Stimulated activated CD4-positive, alpha-beta T cell treated with anti-CD3 and anti-CD28 coated beads, Interleukin-15, amount 100 ng/mL, for 1 hour (primary cell): ENCODE results near the gene CCDC102B.
"Not testable (repeated sequence)": the region's sequence is repeated elsewhere in the genome, so short reads cannot be mapped to it uniquely, and the experiment has no call there.

ENCODE experiments used
- DNase-seq, 2 donors: peaks; one replicate each; pipeline ENCODE4 v3.0.0-alpha.2; 2020; ENCODE audit warnings: low read depth in 1 of 2, low spot score in 1 of 2

Gene CCDC102B

DNA sequence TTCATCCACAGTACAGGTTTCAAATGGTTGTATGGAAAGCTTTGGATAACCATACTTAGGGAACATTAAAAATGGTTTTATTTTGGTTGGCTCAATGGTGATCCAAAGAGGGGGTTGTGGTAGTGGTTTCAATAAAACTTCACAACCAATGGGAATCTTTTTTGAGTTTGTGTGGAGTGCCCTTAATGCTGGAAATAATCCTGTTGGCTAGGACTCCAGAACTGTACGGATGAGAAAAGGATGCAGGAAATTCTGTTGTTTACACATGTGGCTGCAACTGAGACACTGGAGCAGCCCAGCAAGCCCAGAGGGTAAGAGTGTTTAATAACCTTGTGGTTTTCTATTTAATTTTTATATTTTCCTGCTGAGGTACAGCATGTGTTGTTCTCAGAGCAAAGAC lies at the start of gene CCDC102B:
TSS of gene CCDC102B (plus strand) at position 210 of the 400 bp plus-strand sequence. CDS start 38,684 bp downstream, outside the sequence.
- DNase-seq = no peak

- DNase-seq = no peak
These were observed 40.8 kb upstream of the CCDC102B start for GRCh38 chr18:68757126-68757525.

- DNase-seq = no peak
These were observed 38.6 kb upstream of the CCDC102B start for GRCh38 chr18:68759308-68759707.

GRCh38 chr18:68763083-68763482 lies 34.8 kb upstream of the CCDC102B start:
- DNase-seq = no peak

- DNase-seq = no peak
These were observed 33.9 kb upstream of the CCDC102B start for GRCh38 chr18:68764016-68764415.

DNA sequence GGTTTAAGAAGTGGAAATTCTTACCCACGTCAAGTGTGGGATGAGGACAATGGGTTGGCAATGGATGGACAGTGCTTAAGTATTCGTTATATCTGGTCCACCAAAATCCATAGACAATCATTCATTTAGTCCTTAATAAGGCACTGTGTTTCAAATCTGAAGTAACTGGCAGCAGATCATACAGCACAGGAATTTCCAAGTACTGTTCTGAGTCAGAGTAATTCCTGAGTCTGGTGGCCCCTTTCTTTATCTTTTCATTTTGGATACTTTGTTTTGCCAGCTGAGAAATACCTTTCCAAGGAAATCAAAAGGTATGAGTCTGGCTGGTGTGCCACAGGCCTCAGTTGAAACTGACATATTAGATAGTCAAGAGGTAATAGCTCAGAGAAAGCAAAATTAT lies 31.4 kb upstream of the CCDC102B start:
- no peak for DNase-seq

DNA sequence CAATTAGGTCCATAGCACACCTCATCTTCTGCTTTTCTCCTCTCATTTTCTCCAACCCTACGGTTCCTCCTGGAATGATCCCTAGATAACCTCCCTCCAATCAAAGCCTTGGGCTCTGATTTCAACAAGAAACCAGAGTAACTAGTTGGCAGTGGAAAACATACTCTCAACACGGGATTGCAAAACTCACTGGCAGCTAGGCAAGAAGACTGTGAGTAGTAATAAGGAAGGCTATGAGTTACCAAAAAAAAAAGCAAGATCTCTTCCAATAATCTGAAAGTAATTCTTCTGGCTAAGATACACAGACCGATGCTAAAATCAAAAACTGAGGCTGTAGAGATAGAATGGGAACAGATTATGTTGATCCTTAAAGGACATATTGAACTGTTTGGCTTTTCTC lies 28.4 kb upstream of the CCDC102B start:
- no peak for DNase-seq

DNA sequence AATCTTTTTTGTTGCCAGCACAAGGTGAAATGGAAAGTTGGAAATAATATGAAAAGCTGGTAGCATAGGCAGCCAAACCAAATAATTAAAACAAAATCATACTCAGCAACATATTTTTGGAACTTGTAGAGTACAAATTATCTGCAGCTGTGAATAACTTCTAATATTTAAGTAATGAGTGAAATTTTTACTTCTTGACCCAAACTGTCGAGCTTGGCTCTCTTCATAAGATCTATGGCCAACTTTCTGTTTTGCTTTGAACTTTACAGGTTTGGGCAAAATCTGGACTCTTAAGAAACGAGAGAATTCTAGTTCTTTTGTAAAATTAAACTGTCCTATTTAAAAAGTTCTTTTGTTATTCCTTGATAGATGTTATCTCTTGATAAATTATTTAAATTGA lies 25.6 kb upstream of the CCDC102B start:
- no peak for DNase-seq

GRCh38 chr18:68778280-68778886 lies 19.5 kb upstream of the CCDC102B start:
- no peak for DNase-seq

DNA sequence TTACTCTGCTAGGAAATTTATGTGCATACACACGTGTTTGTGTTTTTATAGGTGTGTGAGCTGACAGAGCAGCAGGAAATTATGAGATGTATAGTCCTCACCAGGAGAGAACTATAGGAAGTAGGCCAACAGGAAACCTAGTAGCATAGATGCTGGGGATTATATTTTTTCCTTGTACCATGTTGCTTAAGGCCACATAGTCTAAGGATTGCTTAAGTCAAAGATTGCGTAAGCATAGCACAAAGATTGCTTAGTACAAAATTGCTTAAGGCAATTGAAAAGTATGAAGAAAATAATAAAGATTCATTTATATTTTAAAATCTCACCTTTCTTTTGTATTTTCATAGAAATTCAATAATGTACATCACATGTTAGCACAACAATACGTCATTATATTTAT lies 18.7 kb upstream of the CCDC102B start:
- DNase-seq = no peak

DNA sequence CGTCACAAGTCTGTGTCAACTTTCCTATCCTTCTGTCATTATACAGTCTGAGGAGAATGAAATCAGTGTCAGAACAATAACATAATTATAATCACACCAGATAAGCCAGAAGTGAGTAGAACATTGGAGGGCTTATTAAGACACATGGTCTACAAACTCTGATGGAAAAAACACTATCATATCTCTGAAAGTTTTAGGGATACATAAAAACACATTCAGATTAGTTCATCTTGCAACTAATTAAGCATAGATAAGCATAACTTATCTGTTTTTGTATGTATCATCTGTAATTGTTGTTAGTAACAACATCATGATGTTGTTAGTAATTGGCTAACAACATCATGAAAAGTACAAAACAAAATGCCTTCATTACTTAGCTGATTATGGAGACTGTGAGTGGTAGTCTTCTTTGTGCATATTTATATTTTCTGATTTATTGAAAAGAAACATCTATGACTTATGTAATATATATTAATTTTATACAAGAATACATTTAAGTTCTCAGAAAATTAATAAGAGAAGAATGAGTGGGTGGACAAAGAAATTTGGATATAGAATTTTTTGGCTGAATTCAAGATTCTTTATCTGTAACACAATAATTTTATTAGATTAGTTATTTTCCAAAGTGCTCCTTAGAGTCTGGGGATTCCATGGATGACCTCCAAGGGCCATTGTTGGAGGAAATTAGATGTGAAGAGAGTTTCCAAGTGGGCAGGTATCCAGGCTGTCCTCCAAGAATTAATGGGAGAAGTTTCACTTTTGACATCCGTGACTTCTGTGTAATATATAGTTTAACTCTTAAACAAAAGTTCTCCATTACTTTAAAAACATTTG lies 16.9 kb upstream of the CCDC102B start:
- DNase-seq = no peak

GRCh38 chr18:68783506-68783905 lies 14.4 kb upstream of the CCDC102B start:
- no peak for DNase-seq

DNA sequence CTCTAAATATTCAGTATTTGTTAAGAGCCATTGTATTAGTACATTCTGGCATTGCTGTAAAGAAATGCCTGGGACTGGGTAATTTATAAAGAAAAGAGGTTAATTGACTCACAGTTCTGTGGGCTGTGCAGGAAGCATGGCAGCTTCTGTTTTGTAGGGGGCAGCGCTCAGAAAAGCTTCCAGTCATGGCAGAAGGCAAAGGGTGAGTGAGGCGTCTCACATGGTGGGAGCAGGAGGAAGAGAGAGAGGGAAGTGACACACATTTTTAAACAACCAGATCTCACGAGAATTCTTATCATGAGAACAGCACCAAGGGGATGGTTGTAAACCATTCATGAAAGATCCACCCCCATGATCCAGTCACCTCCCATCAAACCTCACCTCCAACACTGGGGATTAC lies 13.8 kb upstream of the CCDC102B start:
- DNase-seq = no peak

DNA sequence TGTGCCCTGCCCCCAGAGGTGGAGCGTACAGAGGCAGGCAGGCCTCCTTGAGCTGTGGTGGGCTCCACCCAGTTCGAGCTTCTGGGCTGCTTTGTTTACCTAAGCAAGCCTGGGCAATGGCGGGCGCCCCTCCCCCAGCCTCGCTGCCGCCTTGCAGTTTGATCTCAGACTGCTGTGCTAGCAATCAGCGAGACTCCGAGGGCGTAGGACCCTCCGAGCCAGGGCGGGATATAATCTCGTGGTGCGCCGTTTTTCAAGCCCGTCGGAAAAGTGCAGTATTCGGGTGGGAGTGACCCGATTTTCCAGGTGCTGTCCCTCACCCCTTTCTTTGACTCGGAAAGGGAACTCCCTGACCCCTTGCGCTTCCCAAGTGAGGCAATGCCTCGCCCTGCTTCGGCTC lies 7.6 kb upstream of the CCDC102B start:
- DNase-seq = not testable (repeated sequence)

GRCh38 chr18:68791801-68792200 lies 6.1 kb upstream of the CCDC102B start:
- no peak for DNase-seq

DNA sequence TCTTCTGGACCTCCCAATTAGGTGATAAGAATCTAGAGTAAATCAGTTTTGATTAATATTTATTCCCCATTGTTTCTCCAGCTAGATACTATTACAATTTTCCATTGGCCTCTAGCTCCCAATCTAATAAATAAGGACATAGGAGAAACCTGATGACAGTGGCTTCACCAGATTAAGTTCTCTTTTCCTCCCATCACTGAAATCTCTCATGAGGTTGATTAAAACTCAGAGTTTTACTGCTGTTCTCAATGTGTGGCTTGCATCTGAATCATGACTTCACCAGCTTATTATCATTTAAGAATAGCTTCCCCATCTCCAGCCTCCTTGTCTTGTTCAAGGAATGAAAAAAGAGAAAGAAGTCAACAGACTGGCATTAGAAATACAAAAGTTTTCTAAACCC lies 3.9 kb upstream of the CCDC102B start:
- DNase-seq = no peak

- DNase-seq = no peak
These were observed 767 bp upstream of the CCDC102B start for GRCh38 chr18:68796936-68797690.

DNA sequence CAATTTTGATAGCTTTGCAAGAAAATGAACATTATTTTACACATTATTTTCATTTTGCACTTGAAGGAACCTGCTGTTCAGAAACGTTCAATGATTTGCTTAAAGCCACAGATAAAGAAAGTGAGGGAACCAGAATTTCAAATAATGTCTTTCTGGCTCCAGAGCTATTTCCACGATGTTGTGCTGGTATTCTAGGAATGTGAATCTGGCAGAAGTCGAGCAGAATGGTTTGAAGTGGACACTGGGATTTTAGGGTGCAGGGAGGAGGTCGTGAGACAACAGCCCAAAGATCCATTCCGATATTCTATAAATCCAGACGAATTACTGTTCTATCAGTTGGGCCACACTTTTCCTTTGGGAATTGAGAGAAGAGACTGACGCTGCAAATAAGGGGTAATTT lies 2.2 kb downstream of the CCDC102B start:
- DNase-seq = no peak

GRCh38 chr18:68803356-68803755 lies 5.5 kb downstream of the CCDC102B start:
- DNase-seq = no peak

GRCh38 chr18:68817584-68817983 lies 19.7 kb downstream of the CCDC102B start:
- no peak for DNase-seq

DNA sequence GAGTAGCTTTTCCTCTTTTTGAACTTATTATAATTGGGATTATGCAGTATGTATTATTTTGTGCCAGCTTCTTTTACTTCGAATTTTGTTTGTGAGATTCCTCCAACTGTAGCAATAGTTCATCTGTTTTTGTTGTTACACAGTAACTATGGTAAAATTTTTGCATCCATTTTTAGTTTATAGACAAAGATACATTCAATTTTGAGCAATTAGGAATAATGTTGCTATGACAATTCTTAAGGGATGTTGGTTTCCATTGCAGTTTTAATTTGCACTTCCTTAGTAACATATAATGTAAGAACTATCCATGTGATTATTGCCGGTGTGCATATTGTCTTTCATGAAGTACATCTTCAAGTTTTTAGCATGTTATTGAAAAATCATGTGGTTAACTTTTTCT lies 20.7 kb downstream of the CCDC102B start:
- no peak for DNase-seq

- no peak for DNase-seq
These were observed 25.0 kb downstream of the CCDC102B start for GRCh38 chr18:68822926-68823325.
